ENCODE data around the gene BORCS5. TPM values are rescaled to one million over a fixed set of nuclear protein-coding genes. Genes with fewer than 3 reads are reported as not detected.

The BORCS5 gene
- total and polyA plus RNA-seq, 2 experiments from 2014 or later = 11.3 to 12.6 TPM

DNA sequence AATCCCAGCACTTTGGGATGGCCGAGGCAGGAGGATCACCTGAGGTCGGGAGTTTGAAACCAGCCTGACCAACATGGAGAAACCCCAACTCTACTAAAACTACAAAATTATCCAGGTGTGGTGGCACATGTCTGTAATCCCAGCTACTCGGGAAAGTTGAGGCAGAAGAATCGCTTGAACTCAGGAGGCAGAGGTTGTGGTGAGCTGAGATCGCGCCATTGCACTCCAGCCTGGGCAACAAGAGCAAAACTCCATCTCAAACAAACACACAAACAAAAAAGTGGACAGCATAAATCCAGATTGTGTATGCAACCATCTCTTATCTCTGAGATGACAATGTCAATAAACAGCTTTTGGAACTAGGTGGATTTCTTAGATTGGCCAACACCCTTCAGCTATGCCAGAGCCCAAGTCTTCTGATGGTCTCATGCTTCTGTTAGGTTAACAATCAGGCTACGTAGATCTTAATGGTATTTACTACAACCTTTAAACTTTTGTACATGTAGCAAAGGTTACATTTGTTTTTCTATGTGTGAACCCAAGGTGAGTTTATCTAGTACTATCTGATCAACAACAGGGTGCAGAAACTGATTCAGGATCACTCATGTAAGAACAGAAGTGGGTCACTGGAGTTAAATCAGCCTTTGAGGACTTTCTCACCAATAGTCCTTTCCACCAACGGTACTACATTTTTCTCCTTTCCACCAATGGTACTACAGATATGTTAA, 132.1 kb downstream of the BORCS5 start:
- Histone ChIP-seq H2AFZ (no peak overlapping the region), H3K79me2 (replicated peaks; ENCODE audit: insufficient read depth) (peaks cover 36% of the 10 kb centered on the region), H3K4me2 (no peak overlapping the region), H3K9me2 (ENCODE audit: insufficient read depth) (no peaks in the 10 kb centered on the region), H4K20me1 (replicated peaks; ENCODE audit: insufficient read depth) (peaks cover 4% of the 10 kb centered on the region; the same call in 1 of the 2 replicates), H3K27me3 (ENCODE audit: insufficient read depth) (no peaks in the 10 kb centered on the region), H3K4me1 (ENCODE audit: insufficient read depth) (no peaks in the 10 kb centered on the region), H3F3A (replicated peaks; ENCODE audit: low read depth) (0 out of 2 replicates have a peak, but pooled peaks cover 2% of the 10 kb centered on the region), H3K27ac (ENCODE audit: low read depth) (0 out of 2 replicates have a peak overlapping the region, but pooled peaks have one; percentile 32), H3K36me3 (ENCODE audit: insufficient read depth) (peaks cover 17% of the 10 kb centered on the region; the same call in 1 of the 2 replicates), H3K4me3 (no peak overlapping the region)
- TF ChIP-seq, protein P1, sequence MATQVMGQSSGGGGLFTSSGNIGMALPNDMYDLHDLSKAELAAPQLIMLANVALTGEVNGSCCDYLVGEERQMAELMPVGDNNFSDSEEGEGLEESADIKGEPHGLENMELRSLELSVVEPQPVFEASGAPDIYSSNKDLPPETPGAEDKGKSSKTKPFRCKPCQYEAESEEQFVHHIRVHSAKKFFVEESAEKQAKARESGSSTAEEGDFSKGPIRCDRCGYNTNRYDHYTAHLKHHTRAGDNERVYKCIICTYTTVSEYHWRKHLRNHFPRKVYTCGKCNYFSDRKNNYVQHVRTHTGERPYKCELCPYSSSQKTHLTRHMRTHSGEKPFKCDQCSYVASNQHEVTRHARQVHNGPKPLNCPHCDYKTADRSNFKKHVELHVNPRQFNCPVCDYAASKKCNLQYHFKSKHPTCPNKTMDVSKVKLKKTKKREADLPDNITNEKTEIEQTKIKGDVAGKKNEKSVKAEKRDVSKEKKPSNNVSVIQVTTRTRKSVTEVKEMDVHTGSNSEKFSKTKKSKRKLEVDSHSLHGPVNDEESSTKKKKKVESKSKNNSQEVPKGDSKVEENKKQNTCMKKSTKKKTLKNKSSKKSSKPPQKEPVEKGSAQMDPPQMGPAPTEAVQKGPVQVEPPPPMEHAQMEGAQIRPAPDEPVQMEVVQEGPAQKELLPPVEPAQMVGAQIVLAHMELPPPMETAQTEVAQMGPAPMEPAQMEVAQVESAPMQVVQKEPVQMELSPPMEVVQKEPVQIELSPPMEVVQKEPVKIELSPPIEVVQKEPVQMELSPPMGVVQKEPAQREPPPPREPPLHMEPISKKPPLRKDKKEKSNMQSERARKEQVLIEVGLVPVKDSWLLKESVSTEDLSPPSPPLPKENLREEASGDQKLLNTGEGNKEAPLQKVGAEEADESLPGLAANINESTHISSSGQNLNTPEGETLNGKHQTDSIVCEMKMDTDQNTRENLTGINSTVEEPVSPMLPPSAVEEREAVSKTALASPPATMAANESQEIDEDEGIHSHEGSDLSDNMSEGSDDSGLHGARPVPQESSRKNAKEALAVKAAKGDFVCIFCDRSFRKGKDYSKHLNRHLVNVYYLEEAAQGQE (IDR thresholded peaks at IDR 0.05; ENCODE audit: unreplicated experiment) = no peak
- peaks cover 3% of the 10 kb centered on the region; the same call in 1 of the 3 replicates for H3K4me1 Mint-ChIP-seq
- DNase-seq (ENCODE audit: low spot score) (no peak), ATAC-seq (no peak)
- no peaks in the 10 kb centered on the region for H3K27me3 Mint-ChIP-seq (ENCODE audit: insufficient read depth, low read depth, poor library complexity)
- H3K36me3 Mint-ChIP-seq (ENCODE audit: low read depth) = peaks cover 27% of the 10 kb centered on the region
- no peak overlapping the region for H3K27ac Mint-ChIP-seq
- H3K4me3 Mint-ChIP-seq = no peak overlapping the region
- H3K9me3 Mint-ChIP-seq = no peaks in the 10 kb centered on the region

DNA sequence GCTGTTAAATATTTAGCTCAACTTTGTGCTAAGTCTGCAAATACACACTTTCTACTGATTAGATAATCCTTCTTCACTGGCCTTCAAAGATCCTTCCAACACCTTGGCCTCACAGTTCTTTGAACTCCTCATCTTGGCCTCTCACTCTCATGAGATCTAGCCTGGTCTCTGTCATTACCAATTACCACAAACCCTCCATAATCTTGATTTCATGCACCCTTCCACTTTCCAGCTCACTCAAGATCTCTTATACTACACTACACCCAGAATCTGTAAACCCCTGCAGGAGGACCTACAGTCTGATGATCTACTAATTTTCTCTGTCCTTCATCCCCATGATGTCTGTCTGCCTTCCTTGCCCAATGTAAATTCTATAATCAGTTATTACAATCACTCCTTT, 134.7 kb downstream of the BORCS5 start:
- no peak overlapping the region for H3K4me3 ChIP-seq
- H3K27me3 Mint-ChIP-seq (ENCODE audit: insufficient read depth, low read depth, poor library complexity) = peaks cover 3% of the 10 kb centered on the region
- no peak overlapping the region for H3K4me3 Mint-ChIP-seq
- TF ChIP-seq, protein P2, sequence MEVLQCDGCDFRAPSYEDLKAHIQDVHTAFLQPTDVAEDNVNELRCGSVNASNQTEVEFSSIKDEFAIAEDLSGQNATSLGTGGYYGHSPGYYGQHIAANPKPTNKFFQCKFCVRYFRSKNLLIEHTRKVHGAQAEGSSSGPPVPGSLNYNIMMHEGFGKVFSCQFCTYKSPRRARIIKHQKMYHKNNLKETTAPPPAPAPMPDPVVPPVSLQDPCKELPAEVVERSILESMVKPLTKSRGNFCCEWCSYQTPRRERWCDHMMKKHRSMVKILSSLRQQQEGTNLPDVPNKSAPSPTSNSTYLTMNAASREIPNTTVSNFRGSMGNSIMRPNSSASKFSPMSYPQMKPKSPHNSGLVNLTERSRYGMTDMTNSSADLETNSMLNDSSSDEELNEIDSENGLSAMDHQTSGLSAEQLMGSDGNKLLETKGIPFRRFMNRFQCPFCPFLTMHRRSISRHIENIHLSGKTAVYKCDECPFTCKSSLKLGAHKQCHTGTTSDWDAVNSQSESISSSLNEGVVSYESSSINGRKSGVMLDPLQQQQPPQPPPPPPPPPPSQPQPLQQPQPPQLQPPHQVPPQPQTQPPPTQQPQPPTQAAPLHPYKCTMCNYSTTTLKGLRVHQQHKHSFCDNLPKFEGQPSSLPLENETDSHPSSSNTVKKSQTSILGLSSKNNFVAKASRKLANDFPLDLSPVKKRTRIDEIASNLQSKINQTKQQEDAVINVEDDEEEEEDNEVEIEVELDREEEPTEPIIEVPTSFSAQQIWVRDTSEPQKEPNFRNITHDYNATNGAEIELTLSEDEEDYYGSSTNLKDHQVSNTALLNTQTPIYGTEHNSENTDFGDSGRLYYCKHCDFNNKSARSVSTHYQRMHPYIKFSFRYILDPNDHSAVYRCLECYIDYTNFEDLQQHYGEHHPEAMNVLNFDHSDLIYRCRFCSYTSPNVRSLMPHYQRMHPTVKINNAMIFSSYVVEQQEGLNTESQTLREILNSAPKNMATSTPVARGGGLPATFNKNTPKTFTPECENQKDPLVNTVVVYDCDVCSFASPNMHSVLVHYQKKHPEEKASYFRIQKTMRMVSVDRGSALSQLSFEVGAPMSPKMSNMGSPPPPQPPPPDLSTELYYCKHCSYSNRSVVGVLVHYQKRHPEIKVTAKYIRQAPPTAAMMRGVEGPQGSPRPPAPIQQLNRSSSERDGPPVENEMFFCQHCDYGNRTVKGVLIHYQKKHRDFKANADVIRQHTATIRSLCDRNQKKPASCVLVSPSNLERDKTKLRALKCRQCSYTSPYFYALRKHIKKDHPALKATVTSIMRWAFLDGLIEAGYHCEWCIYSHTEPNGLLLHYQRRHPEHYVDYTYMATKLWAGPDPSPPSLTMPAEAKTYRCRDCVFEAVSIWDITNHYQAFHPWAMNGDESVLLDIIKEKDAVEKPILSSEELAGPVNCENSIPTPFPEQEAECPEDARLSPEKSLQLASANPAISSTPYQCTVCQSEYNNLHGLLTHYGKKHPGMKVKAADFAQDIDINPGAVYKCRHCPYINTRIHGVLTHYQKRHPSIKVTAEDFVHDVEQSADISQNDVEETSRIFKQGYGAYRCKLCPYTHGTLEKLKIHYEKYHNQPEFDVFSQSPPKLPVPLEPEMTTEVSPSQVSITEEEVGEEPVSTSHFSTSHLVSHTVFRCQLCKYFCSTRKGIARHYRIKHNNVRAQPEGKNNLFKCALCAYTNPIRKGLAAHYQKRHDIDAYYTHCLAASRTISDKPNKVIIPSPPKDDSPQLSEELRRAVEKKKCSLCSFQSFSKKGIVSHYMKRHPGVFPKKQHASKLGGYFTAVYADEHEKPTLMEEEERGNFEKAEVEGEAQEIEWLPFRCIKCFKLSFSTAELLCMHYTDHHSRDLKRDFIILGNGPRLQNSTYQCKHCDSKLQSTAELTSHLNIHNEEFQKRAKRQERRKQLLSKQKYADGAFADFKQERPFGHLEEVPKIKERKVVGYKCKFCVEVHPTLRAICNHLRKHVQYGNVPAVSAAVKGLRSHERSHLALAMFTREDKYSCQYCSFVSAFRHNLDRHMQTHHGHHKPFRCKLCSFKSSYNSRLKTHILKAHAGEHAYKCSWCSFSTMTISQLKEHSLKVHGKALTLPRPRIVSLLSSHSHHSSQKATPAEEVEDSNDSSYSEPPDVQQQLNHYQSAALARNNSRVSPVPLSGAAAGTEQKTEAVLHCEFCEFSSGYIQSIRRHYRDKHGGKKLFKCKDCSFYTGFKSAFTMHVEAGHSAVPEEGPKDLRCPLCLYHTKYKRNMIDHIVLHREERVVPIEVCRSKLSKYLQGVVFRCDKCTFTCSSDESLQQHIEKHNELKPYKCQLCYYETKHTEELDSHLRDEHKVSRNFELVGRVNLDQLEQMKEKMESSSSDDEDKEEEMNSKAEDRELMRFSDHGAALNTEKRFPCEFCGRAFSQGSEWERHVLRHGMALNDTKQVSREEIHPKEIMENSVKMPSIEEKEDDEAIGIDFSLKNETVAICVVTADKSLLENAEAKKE (CRISPR knock-in tag; IDR thresholded peaks at IDR 0.05) = no peak
- TF ChIP-seq EZH2 (IDR thresholded peaks at IDR 0.05; ENCODE audit: low read depth, unreplicated experiment) (no peak), ZNF331 (CRISPR knock-in tag; IDR thresholded peaks at IDR 0.05; ENCODE audit: low read depth) (no peak), EZH2phosphoT487 (IDR thresholded peaks at IDR 0.05; ENCODE audit: unreplicated experiment) (no peak), STAT1 (IDR thresholded peaks at IDR 0.05; ENCODE audit: unreplicated experiment) (no peak), NANOG (IDR thresholded peaks at IDR 0.05; ENCODE audit: borderline replicate concordance) (no peak), CREB1 (CRISPR knock-in tag; IDR thresholded peaks at IDR 0.05; ENCODE audit: low read depth) (no peak)
- TF ChIP-seq, protein P3, sequence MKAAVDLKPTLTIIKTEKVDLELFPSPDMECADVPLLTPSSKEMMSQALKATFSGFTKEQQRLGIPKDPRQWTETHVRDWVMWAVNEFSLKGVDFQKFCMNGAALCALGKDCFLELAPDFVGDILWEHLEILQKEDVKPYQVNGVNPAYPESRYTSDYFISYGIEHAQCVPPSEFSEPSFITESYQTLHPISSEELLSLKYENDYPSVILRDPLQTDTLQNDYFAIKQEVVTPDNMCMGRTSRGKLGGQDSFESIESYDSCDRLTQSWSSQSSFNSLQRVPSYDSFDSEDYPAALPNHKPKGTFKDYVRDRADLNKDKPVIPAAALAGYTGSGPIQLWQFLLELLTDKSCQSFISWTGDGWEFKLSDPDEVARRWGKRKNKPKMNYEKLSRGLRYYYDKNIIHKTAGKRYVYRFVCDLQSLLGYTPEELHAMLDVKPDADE (IDR thresholded peaks at IDR 0.05) = no peak
- DNase-seq (ENCODE audit: low spot score) = no peak
- H3K9me2 ChIP-seq (ENCODE audit: insufficient read depth) = no peaks in the 10 kb centered on the region
- ATAC-seq = no peak
- peaks cover 9% of the 10 kb centered on the region for H3K36me3 Mint-ChIP-seq (ENCODE audit: low read depth)
- peaks cover 15% of the 10 kb centered on the region; the same call in 1 of the 2 replicates for H4K20me1 ChIP-seq (replicated peaks; ENCODE audit: insufficient read depth)
- H3K4me1 Mint-ChIP-seq = peaks cover 3% of the 10 kb centered on the region; the same call in 1 of the 3 replicates
- no peak overlapping the region for H3K27ac ChIP-seq (ENCODE audit: low read depth)
- H3K79me2 ChIP-seq (replicated peaks; ENCODE audit: insufficient read depth) = peaks cover 52% of the 10 kb centered on the region
- H3K9me3 Mint-ChIP-seq = no peaks in the 10 kb centered on the region
- H3K27me3 ChIP-seq (ENCODE audit: insufficient read depth) = no peaks in the 10 kb centered on the region
- no peak overlapping the region for H3K4me2 ChIP-seq
- no peak overlapping the region for H2AFZ ChIP-seq
- 0 out of 2 replicates have a peak, but pooled peaks cover 2% of the 10 kb centered on the region for H3F3A ChIP-seq (replicated peaks; ENCODE audit: low read depth)
- no peak overlapping the region for H3K27ac Mint-ChIP-seq
- peaks cover 12% of the 10 kb centered on the region; the same call in 1 of the 2 replicates for H3K36me3 ChIP-seq (ENCODE audit: insufficient read depth)
- H3K4me1 ChIP-seq (ENCODE audit: insufficient read depth) = peaks cover 6% of the 10 kb centered on the region; the same call in 1 of the 2 replicates
